HG03558 (cell line): ENCODE results near the gene CHST11.
"Not testable (repeated sequence)": the region's sequence is repeated elsewhere in the genome, so short reads cannot be mapped to it uniquely, and the experiment has no call there.

Experiments used
- ATAC-seq: cut with Tn5 transposase; IDR thresholded peaks from one replicate; pipeline ENCODE4 v1.9.1; 2021; ENCODE audit warnings: moderate number of reproducible peaks; ENCODE audit not compliant: unreplicated experiment; ENCODE audit errors: extremely low read depth

The CHST11 gene

GRCh38 chr12:104741497-104742367, 285.0 kb downstream of the CHST11 start:
- no peak for ATAC-seq

- ATAC-seq, result no peak
Observed at GRCh38 chr12:104742551-104743201, 285.9 kb downstream of the CHST11 start.

GRCh38 chr12:104743202-104743580, 286.4 kb downstream of the CHST11 start:
- ATAC-seq, result no peak

- not testable (repeated sequence) for ATAC-seq
Observed at GRCh38 chr12:104743753-104744548, 287.2 kb downstream of the CHST11 start.

GRCh38 chr12:104746467-104747088, 289.8 kb downstream of the CHST11 start:
- no peak for ATAC-seq

GRCh38 chr12:104747330-104747729, 290.6 kb downstream of the CHST11 start:
- ATAC-seq, result no peak

GRCh38 chr12:104747955-104748354, 291.2 kb downstream of the CHST11 start:
- ATAC-seq, result no peak

GRCh38 chr12:104748356-104748755, 291.6 kb downstream of the CHST11 start:
- ATAC-seq, result no peak

GRCh38 chr12:104748790-104749189, 292.0 kb downstream of the CHST11 start:
- no peak for ATAC-seq

- no peak for ATAC-seq
Observed at GRCh38 chr12:104749545-104749944, 292.8 kb downstream of the CHST11 start.

- no peak for ATAC-seq
Observed at GRCh38 chr12:104750061-104750460, 293.3 kb downstream of the CHST11 start.

GRCh38 chr12:104751120-104751519, 294.4 kb downstream of the CHST11 start:
- ATAC-seq, result no peak

- ATAC-seq, result no peak
Observed at GRCh38 chr12:104751594-104751993, 294.8 kb downstream of the CHST11 start.

- no peak for ATAC-seq
Observed at GRCh38 chr12:104752016-104752415, 295.3 kb downstream of the CHST11 start.

- no peak for ATAC-seq
Observed at GRCh38 chr12:104752881-104753280, 296.1 kb downstream of the CHST11 start.

GRCh38 chr12:104756901-104757300, 300.2 kb downstream of the CHST11 start:
- no peak for ATAC-seq

- ATAC-seq, result no peak
Observed at GRCh38 chr12:104758771-104759170, 302.0 kb downstream of the CHST11 start.

- ATAC-seq, result no peak
Observed at GRCh38 chr12:104761091-104761490, 304.3 kb downstream of the CHST11 start.

GRCh38 chr12:104761611-104762010, 304.9 kb downstream of the CHST11 start:
- no peak for ATAC-seq

GRCh38 chr12:104763168-104763805, 306.5 kb downstream of the CHST11 start:
- no peak for ATAC-seq
